Neural crest cell (in vitro differentiated cells): ENCODE results near the gene CHRNA4. TPM values are rescaled to one million over a fixed set of nuclear protein-coding genes. Genes with fewer than 3 reads are reported as not detected.

Experiments
- DNase-seq: peaks from one replicate; pipeline ENCODE4 v3.0.0; 2021; ENCODE audit warnings: low read depth, mixed read lengths, low spot score
- H3K27ac Mint-ChIP-seq: one replicate; pipeline ENCODE4 v1.8.0; 2021; ENCODE audit warnings: mild to moderate bottlenecking, mixed read lengths; ENCODE audit not compliant: unreplicated experiment
- H3K27me3 Mint-ChIP-seq: 2 replicates; pipeline ENCODE4 v1.8.0; 2021; ENCODE audit warnings: low read depth, mild to moderate bottlenecking, mixed read lengths
- H3K36me3 Mint-ChIP-seq: 2 replicates; pipeline ENCODE4 v1.8.0; 2021; ENCODE audit warnings: low read depth, mild to moderate bottlenecking, mixed read lengths
- H3K4me1 Mint-ChIP-seq: 2 replicates; pipeline ENCODE4 v1.8.0; 2021; ENCODE audit warnings: mixed read lengths
- H3K4me3 Mint-ChIP-seq: one replicate; pipeline ENCODE4 v1.8.0; 2021; ENCODE audit warnings: mild to moderate bottlenecking, mixed read lengths
- H3K9me3 Mint-ChIP-seq: 2 replicates; pipeline ENCODE4 v1.8.0; 2021; ENCODE audit warnings: mixed read lengths
- total RNA-seq: library from RNA; stranded (reverse); gene quantifications from 2 replicates; pipeline ENCODE4 v1.2.1, GENCODE V29; 2021
- TF ChIP-seq, protein P1 (sequence below): fragments of 200-600 bp; sonication (generic); conservative IDR thresholded peaks from 2 replicates; pipeline ENCODE4 v1.5.0; 2021; ENCODE audit warnings: antibody characterized with exemption, mild to moderate bottlenecking

Gene CHRNA4
- total RNA-seq, 1 donor from 2014 or later, result 5.4 TPM

DNA sequence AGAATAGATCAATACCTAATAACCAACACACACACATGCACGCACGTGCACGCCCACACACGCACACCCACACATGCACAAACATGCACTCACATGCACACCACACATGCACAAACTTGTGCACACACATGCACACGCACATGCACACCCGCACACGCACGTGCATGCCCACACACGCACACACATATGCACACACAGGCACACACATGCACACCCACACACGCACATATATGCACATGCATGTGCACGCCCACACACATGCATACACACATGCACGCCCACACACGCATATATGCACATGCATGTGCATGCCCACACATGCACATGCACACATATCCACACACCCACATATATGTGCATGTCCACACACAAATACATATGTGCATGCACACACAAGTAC lies 26.2 kb upstream of the CHRNA4 start:
- peaks cover 6% of the 10 kb centered on the region for H3K27me3 Mint-ChIP-seq
- H3K36me3 Mint-ChIP-seq, result peaks cover 9% of the 10 kb centered on the region
- H3K4me3 Mint-ChIP-seq, result no peak overlapping the region
- TF ChIP-seq, protein P1, sequence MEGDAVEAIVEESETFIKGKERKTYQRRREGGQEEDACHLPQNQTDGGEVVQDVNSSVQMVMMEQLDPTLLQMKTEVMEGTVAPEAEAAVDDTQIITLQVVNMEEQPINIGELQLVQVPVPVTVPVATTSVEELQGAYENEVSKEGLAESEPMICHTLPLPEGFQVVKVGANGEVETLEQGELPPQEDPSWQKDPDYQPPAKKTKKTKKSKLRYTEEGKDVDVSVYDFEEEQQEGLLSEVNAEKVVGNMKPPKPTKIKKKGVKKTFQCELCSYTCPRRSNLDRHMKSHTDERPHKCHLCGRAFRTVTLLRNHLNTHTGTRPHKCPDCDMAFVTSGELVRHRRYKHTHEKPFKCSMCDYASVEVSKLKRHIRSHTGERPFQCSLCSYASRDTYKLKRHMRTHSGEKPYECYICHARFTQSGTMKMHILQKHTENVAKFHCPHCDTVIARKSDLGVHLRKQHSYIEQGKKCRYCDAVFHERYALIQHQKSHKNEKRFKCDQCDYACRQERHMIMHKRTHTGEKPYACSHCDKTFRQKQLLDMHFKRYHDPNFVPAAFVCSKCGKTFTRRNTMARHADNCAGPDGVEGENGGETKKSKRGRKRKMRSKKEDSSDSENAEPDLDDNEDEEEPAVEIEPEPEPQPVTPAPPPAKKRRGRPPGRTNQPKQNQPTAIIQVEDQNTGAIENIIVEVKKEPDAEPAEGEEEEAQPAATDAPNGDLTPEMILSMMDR, result no peak
- H3K27ac Mint-ChIP-seq, result no peak overlapping the region
- H3K9me3 Mint-ChIP-seq, result peaks cover 18% of the 10 kb centered on the region
- DNase-seq, result no peak
- H3K4me1 Mint-ChIP-seq, result no peaks in the 10 kb centered on the region

DNA sequence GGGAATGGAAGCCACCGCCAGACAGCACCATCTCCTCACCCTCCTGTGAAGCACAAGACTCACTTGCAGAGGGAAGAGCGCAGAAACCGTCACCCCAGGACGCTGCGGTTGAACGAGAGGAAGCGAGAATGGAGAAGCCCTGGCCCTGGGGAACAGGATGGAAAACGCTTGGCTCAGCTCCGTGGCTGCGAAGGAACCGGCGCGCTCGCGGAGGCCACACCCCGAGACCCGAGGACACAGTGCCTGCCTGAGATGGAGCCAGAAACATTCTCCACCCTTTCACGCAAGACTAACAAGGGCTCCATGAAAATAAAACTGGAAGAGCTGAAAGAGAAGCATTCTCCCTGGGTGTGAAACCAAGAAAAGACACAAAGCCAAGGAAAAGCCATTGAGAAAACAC lies 25.3 kb upstream of the CHRNA4 start:
- TF ChIP-seq, protein P1, result no peak
- peaks cover 18% of the 10 kb centered on the region for H3K9me3 Mint-ChIP-seq
- H3K36me3 Mint-ChIP-seq, result peaks cover 9% of the 10 kb centered on the region
- H3K27ac Mint-ChIP-seq, result no peak overlapping the region
- no peak overlapping the region for H3K4me3 Mint-ChIP-seq
- no peaks in the 10 kb centered on the region for H3K4me1 Mint-ChIP-seq
- H3K27me3 Mint-ChIP-seq, result peaks cover 6% of the 10 kb centered on the region
- DNase-seq, result no peak

DNA sequence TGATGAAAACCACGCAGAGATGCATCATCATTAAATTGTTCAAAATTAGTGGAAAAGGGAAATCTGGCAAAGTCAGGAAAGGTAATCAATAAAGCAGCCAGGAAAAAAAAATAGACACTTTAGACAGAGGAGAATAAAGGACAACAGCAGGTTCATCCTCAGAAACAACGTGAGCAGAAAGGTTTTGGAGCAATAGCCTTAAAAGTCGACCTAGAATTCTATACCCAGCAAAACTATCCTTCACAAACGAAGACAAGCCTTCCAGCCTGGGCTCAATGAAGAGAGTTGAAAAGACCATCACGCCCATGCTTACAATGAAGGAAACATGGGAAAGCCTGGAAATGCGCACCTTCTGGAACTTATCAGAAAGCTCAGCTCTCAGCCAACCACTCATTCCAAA lies 24.7 kb upstream of the CHRNA4 start:
- H3K27ac Mint-ChIP-seq, result no peak overlapping the region
- TF ChIP-seq, protein P1, result no peak
- no peak overlapping the region for H3K4me3 Mint-ChIP-seq
- H3K27me3 Mint-ChIP-seq, result peaks cover 6% of the 10 kb centered on the region
- H3K9me3 Mint-ChIP-seq, result peaks cover 18% of the 10 kb centered on the region
- no peak for DNase-seq
- H3K36me3 Mint-ChIP-seq, result peaks cover 9% of the 10 kb centered on the region
- H3K4me1 Mint-ChIP-seq, result no peaks in the 10 kb centered on the region

DNA sequence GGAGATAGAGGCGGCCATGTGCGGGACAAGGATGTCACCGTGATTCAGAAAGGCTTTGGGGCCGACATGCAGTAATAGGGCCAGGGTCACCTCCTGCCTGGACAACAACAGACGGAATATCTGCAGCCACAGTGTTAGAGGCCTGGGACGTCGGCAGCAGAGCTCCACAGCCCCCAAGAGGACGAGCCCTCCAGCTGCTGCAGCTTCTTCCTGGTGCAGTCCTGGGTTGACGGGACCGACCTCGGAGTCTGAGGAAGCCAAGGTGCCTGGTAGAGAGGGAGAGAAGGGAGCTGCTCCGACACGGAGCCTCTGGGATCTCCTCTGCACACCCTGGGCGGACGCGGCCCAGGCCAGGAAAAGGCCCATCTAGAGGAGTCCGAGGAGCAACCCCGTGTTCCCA lies 23.2 kb upstream of the CHRNA4 start:
- peaks cover 9% of the 10 kb centered on the region for H3K36me3 Mint-ChIP-seq
- H3K4me3 Mint-ChIP-seq, result no peak overlapping the region
- H3K27me3 Mint-ChIP-seq, result peaks cover 6% of the 10 kb centered on the region
- H3K27ac Mint-ChIP-seq, result no peak overlapping the region
- H3K4me1 Mint-ChIP-seq, result peaks cover 3% of the 10 kb centered on the region
- peaks cover 18% of the 10 kb centered on the region for H3K9me3 Mint-ChIP-seq
- TF ChIP-seq, protein P1, result no peak
- no peak for DNase-seq

DNA sequence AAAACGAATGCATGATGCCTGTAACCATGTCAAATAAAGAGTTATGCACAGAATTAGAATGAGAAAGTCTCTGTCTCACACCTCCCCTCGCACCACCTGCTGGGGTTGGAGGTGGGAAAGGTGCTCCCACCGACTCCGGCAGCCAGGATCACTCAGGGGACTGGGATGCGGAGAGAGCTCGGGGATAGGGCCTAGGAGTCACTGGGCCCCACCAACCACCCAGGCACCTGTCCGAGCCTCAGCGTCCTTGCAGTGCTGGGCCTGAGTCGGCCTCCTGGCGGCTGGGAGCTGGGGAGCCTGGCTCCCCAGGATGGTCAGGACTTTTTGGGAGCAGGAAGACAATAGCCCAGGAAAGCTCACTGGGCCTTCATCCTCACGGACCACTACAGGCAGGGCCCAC lies 22.4 kb upstream of the CHRNA4 start:
- TF ChIP-seq, protein P1, result no peak
- H3K4me1 Mint-ChIP-seq, result peaks cover 10% of the 10 kb centered on the region
- no peak overlapping the region for H3K4me3 Mint-ChIP-seq
- peaks cover 9% of the 10 kb centered on the region for H3K36me3 Mint-ChIP-seq
- no peak for DNase-seq
- peaks cover 3% of the 10 kb centered on the region for H3K27me3 Mint-ChIP-seq
- no peak overlapping the region for H3K27ac Mint-ChIP-seq
- peaks cover 18% of the 10 kb centered on the region for H3K9me3 Mint-ChIP-seq
